Endothelial cell (in vitro differentiated cells): Measurements from ENCODE around the gene ITPR3. TPM values are rescaled to one million over a fixed set of nuclear protein-coding genes. Genes with fewer than 3 reads are reported as not detected.

Source experiments
- DNase-seq: peaks from one replicate; pipeline ENCODE4 v3.0.0; 2021; ENCODE audit warnings: low spot score
- H3K27ac Mint-ChIP-seq: one replicate; pipeline ENCODE4 v1.8.0; 2021; ENCODE audit warnings: mixed read lengths, inconsistent platforms; ENCODE audit not compliant: unreplicated experiment
- H3K27me3 Mint-ChIP-seq: one replicate; pipeline ENCODE4 v1.8.0; 2021; ENCODE audit warnings: mild to moderate bottlenecking, moderate library complexity, mixed read lengths, inconsistent platforms; ENCODE audit not compliant: unreplicated experiment
- H3K36me3 Mint-ChIP-seq: one replicate; pipeline ENCODE4 v1.8.0; 2021; ENCODE audit warnings: mild to moderate bottlenecking, low read depth, mixed read lengths, inconsistent platforms; ENCODE audit not compliant: unreplicated experiment
- H3K4me1 Mint-ChIP-seq: one replicate; pipeline ENCODE4 v1.8.0; 2021; ENCODE audit warnings: mild to moderate bottlenecking, mixed read lengths, inconsistent platforms; ENCODE audit not compliant: unreplicated experiment
- H3K4me3 Mint-ChIP-seq: one replicate; pipeline ENCODE4 v1.8.0; 2021; ENCODE audit warnings: mild to moderate bottlenecking, mixed read lengths, inconsistent platforms; ENCODE audit not compliant: unreplicated experiment
- H3K9me3 Mint-ChIP-seq: one replicate; pipeline ENCODE4 v1.8.0; 2021; ENCODE audit warnings: mixed read lengths, inconsistent platforms; ENCODE audit not compliant: unreplicated experiment
- CTCF ChIP-seq: fragments of 200-600 bp; sonication (generic); IDR thresholded peaks from one replicate; pipeline ENCODE4 v1.5.0; 2021; ENCODE audit warnings: antibody characterized with exemption; ENCODE audit not compliant: unreplicated experiment
- total RNA-seq: library from RNA; stranded (reverse); fragmentation: NEBNext Ultra II Directional; extraction: Animal tissue kit (Norgen Biotek cat#: 25700); gene quantifications from one replicate; pipeline ENCODE4 v1.2.1, GENCODE V29; 2021; ENCODE audit not compliant: unreplicated experiment

ITPR3 gene
- total RNA-seq, 1 donor from 2014 or later = 124 TPM

DNA sequence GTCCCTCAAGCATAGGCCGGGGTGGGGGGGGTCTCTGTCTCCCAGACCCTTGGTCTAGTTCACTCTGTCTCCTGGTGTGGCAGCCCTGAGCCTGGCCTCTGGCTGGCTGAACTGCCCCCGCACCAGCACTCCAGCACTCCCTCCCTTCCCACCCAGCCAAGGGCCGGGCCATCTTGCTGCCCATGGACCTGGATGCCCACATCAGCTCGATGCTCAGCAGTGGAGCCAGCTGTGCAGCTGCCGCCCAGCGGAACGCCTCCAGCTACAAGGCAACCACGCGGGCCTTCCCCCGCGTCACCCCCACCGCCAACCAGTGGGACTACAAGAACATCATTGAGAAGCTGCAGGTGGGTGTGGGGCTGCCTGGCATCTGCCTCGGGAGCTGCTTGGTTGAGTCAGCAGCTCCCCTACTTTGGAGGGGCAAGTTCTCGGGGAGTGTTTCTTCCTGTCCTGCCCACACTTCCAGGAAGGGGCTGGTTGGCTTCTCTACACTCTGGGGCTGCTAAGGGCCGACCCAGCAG lies 62.0 kb downstream of the ITPR3 start:
- Mint-ChIP-seq H3K4me3 (no peak overlapping the region), H3K27ac (no peak overlapping the region), H3K27me3 (peaks cover 10% of the 10 kb centered on the region), H3K9me3 (no peaks in the 10 kb centered on the region), H3K4me1 (no peaks in the 10 kb centered on the region), H3K36me3 (peaks cover 43% of the 10 kb centered on the region)
- no peak for TF ChIP-seq CTCF
- DNase-seq = no peak

- TF ChIP-seq CTCF = no peak
- Mint-ChIP-seq H3K4me3 (no peak overlapping the region), H3K4me1 (no peaks in the 10 kb centered on the region), H3K27me3 (peaks cover 12% of the 10 kb centered on the region), H3K9me3 (no peaks in the 10 kb centered on the region), H3K27ac (no peak overlapping the region), H3K36me3 (peaks cover 40% of the 10 kb centered on the region)
- no peak for DNase-seq
Measured at GRCh38 chr6:33683576-33684427, 62.7 kb downstream of the ITPR3 start.

- DNase-seq = no peak
- H3K27ac Mint-ChIP-seq = no peak overlapping the region
- peaks cover 40% of the 10 kb centered on the region for H3K36me3 Mint-ChIP-seq
- no peaks in the 10 kb centered on the region for H3K9me3 Mint-ChIP-seq
- H3K4me3 Mint-ChIP-seq = peak overlapping the region; percentile 38
- TF ChIP-seq CTCF = no peak
- H3K27me3 Mint-ChIP-seq = peaks cover 16% of the 10 kb centered on the region
- H3K4me1 Mint-ChIP-seq = no peaks in the 10 kb centered on the region
Measured at GRCh38 chr6:33684428-33684896, 63.3 kb downstream of the ITPR3 start.

DNA sequence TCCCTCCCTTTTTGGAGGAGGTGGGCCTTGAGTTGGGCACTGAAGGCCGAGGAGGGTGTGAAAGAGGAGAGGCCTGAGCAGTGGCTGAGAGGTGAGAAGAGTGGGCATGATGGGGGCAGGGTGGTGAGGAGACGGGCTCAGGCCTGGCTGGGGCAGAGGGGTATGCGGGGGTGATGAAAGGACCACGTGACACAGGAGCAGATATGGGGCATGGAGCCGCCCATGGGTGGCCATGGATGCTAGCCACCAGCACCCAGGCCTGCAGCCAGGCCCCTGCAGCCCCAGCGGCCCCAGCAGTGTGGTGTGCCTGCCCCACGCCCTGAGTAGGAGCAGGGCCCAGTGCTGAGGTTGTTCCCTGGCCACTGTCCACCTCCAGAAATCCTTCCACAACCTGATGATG lies 63.9 kb downstream of the ITPR3 start:
- no peak for TF ChIP-seq CTCF
- Mint-ChIP-seq H3K4me3 (peak overlapping the region; percentile 65), H3K4me1 (no peaks in the 10 kb centered on the region), H3K36me3 (peaks cover 41% of the 10 kb centered on the region), H3K9me3 (no peaks in the 10 kb centered on the region), H3K27ac (no peak overlapping the region), H3K27me3 (peaks cover 16% of the 10 kb centered on the region)
- no peak for DNase-seq
